Ishikawa (cell line): ENCODE results near the gene C7orf57.

Experiments
- CEBPB ChIP-seq: IDR thresholded peaks from 2 replicates; pipeline ENCODE4 v1.6.1; 2012
- CREB1 ChIP-seq: IDR thresholded peaks from 2 replicates; pipeline ENCODE4 v1.6.1; 2012; ENCODE audit warnings: low read depth
- EGR1 ChIP-seq: IDR thresholded peaks from 2 replicates; pipeline ENCODE4 v1.6.1; 2012
- EP300 ChIP-seq: IDR thresholded peaks from 2 replicates; pipeline ENCODE4 v1.6.1; 2012; ENCODE audit warnings: borderline replicate concordance
- FOXM1 ChIP-seq: IDR thresholded peaks from 2 replicates; pipeline ENCODE4 v1.6.1; 2012; ENCODE audit warnings: low read depth, borderline replicate concordance
- MAX ChIP-seq: IDR thresholded peaks from 2 replicates; pipeline ENCODE4 v1.6.1; 2012
- NFIC ChIP-seq: IDR thresholded peaks from 2 replicates; pipeline ENCODE4 v1.6.1; 2012
- RAD21 ChIP-seq: IDR thresholded peaks from 2 replicates; pipeline ENCODE4 v1.6.1; 2012; ENCODE audit warnings: low read depth
- REST ChIP-seq: IDR thresholded peaks from 2 replicates; pipeline ENCODE4 v1.6.1; 2012; ENCODE audit warnings: low read depth, mild to moderate bottlenecking
- TAF1 ChIP-seq: IDR thresholded peaks from 2 replicates; pipeline ENCODE4 v1.6.1; 2012; ENCODE audit warnings: low read depth, mild to moderate bottlenecking
- TCF12 ChIP-seq: IDR thresholded peaks from 2 replicates; pipeline ENCODE4 v1.6.1; 2012; ENCODE audit warnings: low read depth
- TEAD4 ChIP-seq: IDR thresholded peaks from 2 replicates; pipeline ENCODE4 v1.6.1; 2012
- USF1 ChIP-seq: IDR thresholded peaks from 2 replicates; pipeline ENCODE4 v1.6.1; 2012
- YY1 ChIP-seq: IDR thresholded peaks from 2 replicates; pipeline ENCODE4 v1.6.1; 2012; ENCODE audit warnings: low read depth
- ZBTB7A ChIP-seq: IDR thresholded peaks from 2 replicates; pipeline ENCODE4 v1.6.1; 2012; ENCODE audit warnings: low read depth

C7orf57 gene

GRCh38 chr7:48048113-48048512 is 12.8 kb downstream of the C7orf57 start:
- TF ChIP-seq NFIC (no peak), FOXM1 (no peak), USF1 (no peak), TEAD4 (no peak), EGR1 (no peak), ZBTB7A (no peak), CEBPB (no peak), RAD21 (no peak), TCF12 (no peak), MAX (no peak), YY1 (no peak)

GRCh38 chr7:48049850-48050249 is 14.5 kb downstream of the C7orf57 start:
- no peak for TF ChIP-seq USF1
- TF ChIP-seq RAD21 = no peak
- no peak for TF ChIP-seq TAF1
- TF ChIP-seq MAX = no peak
- no peak for TF ChIP-seq REST
- no peak for TF ChIP-seq FOXM1
- no peak for TF ChIP-seq EGR1
- no peak for TF ChIP-seq TEAD4

- TF ChIP-seq EP300 = no peak
- TF ChIP-seq YY1 = no peak
- no peak for TF ChIP-seq RAD21
- no peak for TF ChIP-seq FOXM1
- TF ChIP-seq TEAD4 = no peak
- TF ChIP-seq MAX = no peak
- TF ChIP-seq TAF1 = no peak
- no peak for TF ChIP-seq TCF12
- no peak for TF ChIP-seq CEBPB
- no peak for TF ChIP-seq EGR1
- no peak for TF ChIP-seq ZBTB7A
- no peak for TF ChIP-seq USF1
- no peak for TF ChIP-seq REST
- no peak for TF ChIP-seq NFIC
Observed at GRCh38 chr7:48052748-48053147, 17.4 kb downstream of the C7orf57 start.

- no peak for TF ChIP-seq EP300
- TF ChIP-seq CREB1 = no peak
- no peak for TF ChIP-seq MAX
- no peak for TF ChIP-seq EGR1
- no peak for TF ChIP-seq CEBPB
- no peak for TF ChIP-seq TEAD4
- TF ChIP-seq REST = no peak
- TF ChIP-seq YY1 = no peak
- TF ChIP-seq FOXM1 = no peak
- no peak for TF ChIP-seq NFIC
- TF ChIP-seq RAD21 = no peak
- no peak for TF ChIP-seq ZBTB7A
- no peak for TF ChIP-seq TCF12
Observed at GRCh38 chr7:48053736-48054135, 18.4 kb downstream of the C7orf57 start.
